Osteocyte (in vitro differentiated cells): ENCODE measurements around the gene STRIP1. TPM values are rescaled to one million over a fixed set of nuclear protein-coding genes. Genes with fewer than 3 reads are reported as not detected.

Experiments used
- DNase-seq: peaks from one replicate; pipeline ENCODE4 v3.0.0; 2021; ENCODE audit warnings: mixed read lengths; ENCODE audit not compliant: unreplicated experiment; ENCODE audit errors: extremely low spot score
- H3K27ac Mint-ChIP-seq: one replicate; pipeline ENCODE4 v1.8.0; 2021; ENCODE audit warnings: mild to moderate bottlenecking, mixed read lengths; ENCODE audit not compliant: unreplicated experiment
- H3K27me3 Mint-ChIP-seq: one replicate; pipeline ENCODE4 v1.8.0; 2021; ENCODE audit warnings: mixed read lengths; ENCODE audit not compliant: unreplicated experiment
- H3K36me3 Mint-ChIP-seq: one replicate; pipeline ENCODE4 v1.8.0; 2021; ENCODE audit warnings: mixed read lengths; ENCODE audit not compliant: unreplicated experiment
- H3K4me1 Mint-ChIP-seq: one replicate; pipeline ENCODE4 v1.8.0; 2021; ENCODE audit warnings: mixed read lengths; ENCODE audit not compliant: unreplicated experiment
- H3K4me3 Mint-ChIP-seq: one replicate; pipeline ENCODE4 v1.8.0; 2021; ENCODE audit warnings: mild to moderate bottlenecking, moderate library complexity, mixed read lengths; ENCODE audit not compliant: unreplicated experiment
- H3K9me3 Mint-ChIP-seq: one replicate; pipeline ENCODE4 v1.8.0; 2021; ENCODE audit warnings: mixed read lengths; ENCODE audit not compliant: unreplicated experiment
- CTCF ChIP-seq: fragments of 200-600 bp; sonication (generic); IDR thresholded peaks from 2 replicates; pipeline ENCODE4 v1.5.0; 2021; ENCODE audit warnings: antibody characterized with exemption, mild to moderate bottlenecking, moderate library complexity
- total RNA-seq: library from RNA; stranded (reverse); gene quantifications from 2 replicates; pipeline ENCODE4 v1.2.1, GENCODE V29; 2021

Gene STRIP1
- total RNA-seq, 1 donor from 2014 or later: 55.7 TPM

- no peak for TF ChIP-seq CTCF
- Mint-ChIP-seq H3K27ac (peak overlapping the region; percentile 90), H3K27me3 (no peaks in the 10 kb centered on the region), H3K9me3 (no peaks in the 10 kb centered on the region), H3K4me3 (peak overlapping the region; percentile 70), H3K36me3 (peaks cover 10% of the 10 kb centered on the region), H3K4me1 (peaks cover 29% of the 10 kb centered on the region)
- no peak for DNase-seq
These were observed 379 bp upstream of the STRIP1 start for GRCh38 chr1:110034040-110034450.

- H3K36me3 Mint-ChIP-seq: peaks cover 18% of the 10 kb centered on the region
- peak overlapping the region; percentile 83 for H3K27ac Mint-ChIP-seq
- H3K4me3 Mint-ChIP-seq: peak overlapping the region; percentile 92
- H3K27me3 Mint-ChIP-seq: no peaks in the 10 kb centered on the region
- H3K9me3 Mint-ChIP-seq: no peaks in the 10 kb centered on the region
- DNase-seq: no peak
- H3K4me1 Mint-ChIP-seq: peaks cover 29% of the 10 kb centered on the region
- TF ChIP-seq CTCF: no peak
These were observed 870 bp downstream of the STRIP1 start for GRCh38 chr1:110035236-110035752.

- no peak for TF ChIP-seq CTCF
- no peak overlapping the region for H3K27ac Mint-ChIP-seq
- H3K27me3 Mint-ChIP-seq: no peaks in the 10 kb centered on the region
- H3K9me3 Mint-ChIP-seq: no peaks in the 10 kb centered on the region
- DNase-seq: no peak
- H3K4me3 Mint-ChIP-seq: no peak overlapping the region
- peaks cover 33% of the 10 kb centered on the region for H3K36me3 Mint-ChIP-seq
- H3K4me1 Mint-ChIP-seq: peaks cover 24% of the 10 kb centered on the region
These were observed 3.8 kb downstream of the STRIP1 start for GRCh38 chr1:110038271-110038670.

- Mint-ChIP-seq H3K27ac (no peak overlapping the region), H3K36me3 (peaks cover 43% of the 10 kb centered on the region), H3K9me3 (no peaks in the 10 kb centered on the region), H3K27me3 (no peaks in the 10 kb centered on the region), H3K4me1 (peaks cover 18% of the 10 kb centered on the region), H3K4me3 (no peak overlapping the region)
- no peak for DNase-seq
- no peak for TF ChIP-seq CTCF
These were observed 5.2 kb downstream of the STRIP1 start for GRCh38 chr1:110039641-110040040.

GRCh38 chr1:110040548-110040947 is 6.1 kb downstream of the STRIP1 start:
- Mint-ChIP-seq H3K4me1 (peaks cover 13% of the 10 kb centered on the region), H3K4me3 (no peak overlapping the region), H3K27ac (no peak overlapping the region), H3K9me3 (no peaks in the 10 kb centered on the region), H3K27me3 (no peaks in the 10 kb centered on the region), H3K36me3 (peaks cover 50% of the 10 kb centered on the region)
- no peak for TF ChIP-seq CTCF
- no peak for DNase-seq
